8988T (cell line): ENCODE measurements around the gene KNSTRN.

Experiments used
- DNase-seq: peaks from one replicate; pipeline ENCODE4 v3.0.0; 2011

KNSTRN gene

GRCh38 chr15:40345867-40346578, 36.5 kb upstream of the KNSTRN start:
- no peak for DNase-seq

DNA sequence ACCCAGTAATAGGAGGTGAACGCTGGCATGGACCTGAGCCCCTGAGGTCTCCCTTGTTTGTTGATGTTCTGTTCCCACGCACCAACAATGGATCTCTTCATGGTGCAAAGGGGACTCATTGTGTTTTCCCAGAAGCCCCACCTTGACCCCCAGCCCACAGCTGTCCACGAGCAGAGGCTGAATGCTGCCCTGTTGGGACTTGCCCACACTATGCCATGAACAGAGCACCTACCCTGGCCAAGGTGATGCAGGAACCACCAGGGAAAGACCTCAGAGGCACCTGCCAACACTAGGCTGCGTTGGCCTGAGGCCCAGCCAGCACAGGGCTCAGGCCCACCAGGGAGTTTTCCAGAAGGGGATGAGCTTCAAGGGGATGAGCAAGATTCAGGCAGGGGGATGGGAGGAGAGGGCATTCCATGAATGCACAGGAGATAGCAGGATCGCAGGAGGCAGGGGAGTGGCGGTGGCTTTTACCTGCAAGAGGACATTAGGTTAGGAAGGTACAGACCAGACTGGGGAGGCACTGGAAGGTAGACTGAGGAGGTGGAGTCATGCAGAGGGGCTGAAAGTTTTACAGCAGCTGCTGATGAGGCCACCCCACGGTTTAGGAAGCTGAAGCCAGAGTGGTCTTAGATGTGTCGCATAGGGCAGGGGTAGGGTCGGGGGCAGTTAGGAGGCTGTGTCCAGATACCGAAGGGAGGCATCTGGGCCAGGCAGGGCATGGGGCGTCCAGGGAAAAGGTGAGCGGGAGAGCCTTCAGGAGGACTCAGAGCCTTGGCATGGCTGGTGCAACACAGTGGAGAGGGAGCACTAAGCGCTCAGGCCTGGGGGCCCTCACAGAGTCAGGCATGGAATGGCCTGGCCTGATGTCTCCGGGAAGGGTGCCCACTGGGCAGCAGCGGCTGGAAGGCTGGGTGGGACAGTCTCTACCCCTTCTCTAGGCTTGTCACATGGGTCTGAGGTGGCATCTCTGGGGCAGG, 35.7 kb upstream of the KNSTRN start:
- DNase-seq = no peak

DNA sequence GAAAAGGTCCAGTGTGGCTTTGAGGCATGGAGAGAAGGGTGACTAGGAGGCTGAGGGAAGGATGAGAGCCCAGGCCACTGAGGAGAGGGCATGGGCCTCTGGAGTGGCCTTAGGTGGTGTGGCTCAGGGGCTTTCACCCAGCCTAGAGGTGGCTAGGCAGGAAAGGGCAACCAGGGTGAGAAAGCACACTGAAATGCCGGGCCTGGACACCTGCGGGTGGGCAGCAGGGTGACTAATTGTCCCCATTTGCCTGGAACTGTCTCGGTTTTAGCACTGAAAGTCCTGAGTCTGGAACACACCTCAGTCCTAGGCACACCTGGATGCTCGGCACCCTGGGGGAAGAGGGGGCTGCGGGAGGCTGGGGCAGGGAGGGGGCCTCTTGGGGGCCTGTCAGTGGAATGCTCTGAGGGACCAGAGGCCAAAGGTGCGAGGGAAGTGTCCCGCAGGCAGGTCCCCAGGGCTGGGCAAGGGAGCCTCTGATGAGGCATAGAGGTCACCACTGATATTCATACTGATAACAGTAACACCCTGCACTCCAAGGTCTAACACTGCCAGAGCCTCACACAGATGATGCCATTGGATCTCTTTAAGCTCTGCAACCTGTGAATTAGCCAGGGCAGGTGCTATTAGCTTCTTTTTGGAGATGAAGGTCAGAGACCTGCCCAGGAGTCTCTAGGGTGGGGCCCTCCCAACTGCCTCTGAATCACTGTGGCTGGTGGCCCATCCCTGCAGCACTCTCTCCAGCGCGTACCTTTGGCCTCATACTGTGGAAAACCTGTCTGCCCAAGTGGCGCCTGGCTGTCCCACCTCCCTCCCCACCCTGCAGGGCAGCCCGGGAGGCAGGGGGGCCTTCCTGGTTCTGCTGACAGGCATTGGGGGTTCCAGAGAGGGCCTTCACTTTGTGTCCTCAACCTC, 34.7 kb upstream of the KNSTRN start:
- no peak for DNase-seq

DNA sequence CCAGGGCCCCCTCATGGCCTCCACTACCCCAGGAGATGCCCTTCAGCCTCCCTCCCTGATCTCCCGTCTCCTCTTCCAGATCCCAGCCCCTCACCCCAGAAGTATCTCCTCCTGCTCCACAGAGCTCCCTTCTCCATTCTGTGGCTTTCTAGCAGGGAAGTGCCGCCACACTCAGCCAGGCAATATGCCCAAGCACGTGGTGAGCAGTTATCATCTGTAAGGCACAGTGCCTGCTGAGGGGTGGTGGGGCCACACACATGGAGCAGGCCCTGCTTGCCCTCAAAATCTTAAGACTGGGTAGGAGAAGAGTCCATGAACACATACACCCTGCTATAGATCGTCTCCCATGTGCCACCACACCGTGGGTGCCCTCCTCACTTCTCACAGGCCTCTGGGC, 34.0 kb upstream of the KNSTRN start:
- no peak for DNase-seq

GRCh38 chr15:40349163-40349562, 33.4 kb upstream of the KNSTRN start:
- no peak for DNase-seq

- DNase-seq = no peak
Measured at GRCh38 chr15:40352281-40352901, 30.1 kb upstream of the KNSTRN start.

GRCh38 chr15:40353697-40354096, 28.8 kb upstream of the KNSTRN start:
- DNase-seq = no peak

- peak; percentile 83 for DNase-seq
Measured at GRCh38 chr15:40354408-40355171, 27.9 kb upstream of the KNSTRN start.

DNA sequence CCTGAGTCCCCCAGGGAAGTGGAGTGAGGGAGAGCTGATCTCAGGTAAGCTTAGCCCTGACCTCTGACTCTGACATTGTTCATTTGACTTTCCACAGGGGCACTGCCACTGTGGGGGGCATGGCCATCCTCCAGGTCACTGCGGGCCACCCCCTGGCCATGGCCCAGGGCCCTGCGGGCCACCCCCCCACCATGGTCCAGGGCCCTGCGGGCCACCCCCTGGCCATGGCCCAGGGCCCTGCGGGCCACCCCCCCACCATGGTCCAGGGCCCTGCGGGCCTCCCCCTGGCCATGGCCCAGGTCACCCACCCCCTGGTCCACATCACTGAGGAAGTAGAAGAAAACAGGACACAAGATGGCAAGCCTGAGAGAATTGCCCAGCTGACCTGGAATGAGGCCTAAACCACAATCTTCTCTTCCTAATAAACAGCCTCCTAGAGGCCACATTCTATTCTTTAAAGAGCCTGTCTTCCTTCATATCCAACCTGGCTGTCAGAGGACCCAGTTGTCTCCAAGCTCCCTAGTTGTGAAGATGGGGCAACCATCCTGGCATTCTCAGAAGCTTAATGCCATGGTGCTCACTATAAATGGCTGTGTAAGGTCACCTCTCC, 26.4 kb upstream of the KNSTRN start:
- DNase-seq = no peak

DNA sequence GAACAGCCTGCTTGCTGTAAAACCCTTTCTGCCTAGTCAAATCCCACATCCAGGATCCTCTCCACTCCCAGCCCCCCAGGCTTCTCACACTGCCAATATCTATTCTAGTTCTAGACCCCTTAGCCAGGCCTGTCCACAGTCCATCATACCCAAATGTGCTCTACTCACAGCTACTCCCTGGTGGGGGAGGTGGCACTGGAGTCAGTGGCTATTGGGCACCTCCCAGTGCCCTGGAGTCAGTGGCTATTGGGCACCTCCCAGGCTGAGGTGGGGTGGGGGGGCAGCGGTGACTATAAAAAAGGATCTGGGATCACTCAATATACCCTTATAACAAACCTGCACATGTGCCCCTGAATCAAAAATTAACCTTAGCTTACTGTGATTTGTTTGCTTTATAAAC, 25.3 kb upstream of the KNSTRN start:
- DNase-seq = no peak

DNA sequence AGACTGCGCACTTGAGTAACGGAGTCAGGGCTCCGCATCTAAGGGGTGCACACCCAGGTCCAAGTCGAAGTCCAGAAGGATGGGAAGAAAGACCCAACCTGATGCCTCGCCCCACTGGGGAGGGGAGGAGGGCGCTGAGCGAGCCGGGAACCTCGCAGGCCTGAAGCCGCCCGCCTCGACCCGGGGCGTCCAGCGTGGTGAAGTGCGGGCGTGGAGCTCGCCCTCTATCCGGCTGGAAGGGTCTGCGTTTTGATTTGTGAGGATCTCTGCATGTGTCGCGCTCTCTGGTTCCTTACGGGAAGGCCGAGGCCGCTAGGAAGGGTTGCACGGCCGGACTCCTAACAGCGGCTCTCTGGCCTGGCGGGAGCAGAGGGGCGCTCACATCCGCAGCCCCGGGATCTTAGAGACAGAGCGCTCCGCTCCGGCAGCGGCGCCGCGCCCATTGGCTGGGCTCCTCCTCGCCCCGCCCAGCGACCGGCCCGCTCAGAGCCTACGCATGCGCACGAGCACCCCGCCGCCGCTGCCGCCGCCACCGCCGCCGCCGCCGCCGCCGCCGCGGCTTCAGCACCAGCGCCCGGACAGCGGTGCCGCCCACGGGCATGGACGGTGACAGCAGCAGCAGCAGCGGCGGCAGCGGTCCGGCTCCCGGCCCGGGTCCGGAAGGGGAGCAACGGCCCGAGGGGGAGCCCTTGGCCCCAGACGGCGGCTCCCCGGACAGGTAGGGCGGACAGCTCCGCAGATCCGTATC, 24.6 kb upstream of the KNSTRN start, which contains the start of gene DISP2:
Gene DISP2, plus strand, starts transcription at position 497 of the 748 bp plus-strand sequence. Its CDS starts 103 bp downstream, at position 600.
- DNase-seq = peak; percentile 92

GRCh38 chr15:40358471-40359353, 23.8 kb upstream of the KNSTRN start:
- peak; percentile 68 for DNase-seq

DNA sequence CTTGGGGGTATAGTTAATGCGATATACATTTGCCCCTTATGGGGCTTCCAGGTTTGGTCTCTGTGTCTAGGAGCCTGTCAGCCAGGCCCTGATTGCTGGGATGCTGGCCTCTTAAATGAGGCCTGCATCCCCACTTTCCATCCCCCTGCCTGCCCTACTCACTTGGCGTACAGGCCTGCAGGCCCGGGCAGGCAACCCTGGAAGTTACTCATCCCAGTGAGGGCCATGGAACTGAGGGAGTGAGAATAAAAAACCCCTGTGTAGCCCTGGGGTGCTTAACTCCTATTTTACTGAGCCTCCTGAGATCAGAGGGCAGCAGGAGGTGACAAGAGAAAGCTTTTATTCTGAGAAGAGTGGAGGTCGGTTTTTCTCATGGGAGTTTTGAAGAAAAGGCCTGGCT, 22.5 kb upstream of the KNSTRN start:
- no peak for DNase-seq

DNA sequence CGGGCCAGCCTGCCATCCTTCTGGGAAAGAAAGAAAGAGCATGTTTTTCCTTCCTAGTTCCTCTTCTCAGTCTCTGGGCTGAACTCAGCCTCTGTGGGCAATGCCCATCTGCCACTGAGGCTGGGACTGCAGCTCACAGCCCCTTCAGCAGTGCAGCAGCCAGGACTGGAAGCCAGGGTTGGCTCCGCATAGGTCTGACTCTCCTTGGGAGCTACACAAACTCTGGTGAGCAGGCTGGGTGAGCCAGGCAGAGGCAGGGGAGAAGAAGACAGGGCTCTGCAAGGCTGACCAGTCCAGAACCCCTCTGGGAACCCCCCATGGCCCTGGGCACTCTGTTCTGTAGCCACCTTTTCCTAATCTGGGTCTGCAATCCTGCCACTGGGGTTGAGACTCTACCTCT, 20.9 kb upstream of the KNSTRN start:
- no peak for DNase-seq

GRCh38 chr15:40363611-40364010, 18.9 kb upstream of the KNSTRN start:
- DNase-seq = no peak

GRCh38 chr15:40364251-40364650, 18.3 kb upstream of the KNSTRN start:
- no peak for DNase-seq

DNA sequence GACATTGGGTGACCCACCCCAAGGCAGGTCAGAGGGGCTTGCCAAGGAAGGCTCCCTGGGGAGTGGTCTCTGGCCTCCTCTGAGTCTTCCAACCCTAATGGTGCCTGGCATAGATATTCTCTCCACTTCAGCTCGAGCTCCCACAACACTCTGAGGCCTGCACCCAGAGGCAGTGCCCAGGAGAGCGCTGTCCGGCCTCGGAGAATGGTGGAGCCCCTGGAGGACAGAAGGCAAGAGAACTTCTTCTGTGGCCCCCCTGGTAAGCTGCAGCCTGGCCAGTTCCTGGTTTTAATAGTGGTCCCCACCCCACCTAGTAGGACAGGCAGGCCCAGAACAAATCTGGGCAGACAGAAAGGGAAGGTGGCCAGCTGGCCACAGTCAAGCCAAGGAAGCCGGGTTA, 17.5 kb upstream of the KNSTRN start:
- DNase-seq = no peak

DNA sequence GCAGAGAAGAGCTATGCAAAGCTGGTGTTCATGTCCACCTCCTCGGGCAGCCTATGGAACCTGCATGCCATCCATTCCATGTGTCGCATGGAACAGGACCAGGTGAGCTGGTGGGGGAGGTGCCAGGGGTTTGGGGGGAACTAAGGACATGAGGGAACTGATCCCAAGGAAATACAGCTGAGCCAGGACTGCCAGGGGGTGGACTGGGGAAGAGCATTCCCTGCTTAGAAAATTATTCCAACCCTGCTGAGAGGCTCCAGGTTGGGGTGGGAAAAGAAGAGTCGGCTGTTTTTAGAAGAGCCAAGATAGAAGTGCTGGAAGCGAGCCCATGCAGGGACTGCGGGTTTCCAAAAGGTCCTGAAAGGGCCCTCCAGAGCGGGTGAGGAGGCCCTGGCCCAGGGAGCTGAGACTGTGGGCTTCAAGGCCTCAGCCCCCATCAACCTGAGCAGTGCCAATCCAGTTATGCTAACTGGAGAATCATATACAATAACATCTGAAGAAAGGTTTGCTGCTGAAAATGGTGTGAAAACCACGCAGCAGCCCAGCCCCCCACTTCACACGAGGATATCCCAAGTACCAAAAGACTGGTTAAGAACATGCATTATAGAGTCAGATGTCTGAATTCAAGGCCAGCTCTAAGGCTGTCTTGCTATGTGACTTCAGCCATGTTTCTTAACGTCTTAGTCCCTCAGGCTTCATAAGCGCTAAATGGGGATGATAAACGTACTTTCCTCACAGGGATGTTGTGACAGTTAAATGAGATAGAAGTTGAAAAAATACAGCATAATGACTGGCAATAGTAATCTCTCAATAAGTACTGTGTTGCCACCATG, 16.7 kb upstream of the KNSTRN start:
- DNase-seq = no peak
